H1 (cell line): ENCODE measurements around the gene HNRNPU. TPM values are rescaled to one million over a fixed set of nuclear protein-coding genes. Genes with fewer than 3 reads are reported as not detected.

Experiments
- CTCF ChIA-PET: fragments of 300-600 bp; sonication (Branson Sonifier 250); formaldehyde crosslinking; loops from one replicate; lab custom pipeline; 2021; ENCODE audit not compliant: partially characterized antibody; lab: Charles Lee
- POLR2A ChIA-PET: fragments of 300-600 bp; sonication (Branson Sonifier 250); formaldehyde crosslinking; loops from one replicate; lab custom pipeline; 2021; ENCODE audit warnings: inconsistent platforms; ENCODE audit not compliant: partially characterized antibody; lab: Charles Lee
- DNase-seq, 2 experiments: peaks; one replicate each; pipeline versions ENCODE4 v3.0.0 to v3.0.0-alpha.2; 2010 to 2022; ENCODE audit warnings: low spot score in 2 of 2, low read depth in 1 of 2, mixed read lengths in 1 of 2
- FAIRE-seq: peaks from 2 replicates; lab custom pipeline; 2011; peaks lifted over from hg19 to GRCh38; lab: Jason Lieb, UNC
- H2AFZ ChIP-seq: 2 replicates; pipeline ENCODE4 v1.8.1; 2012; ENCODE audit warnings: low read length, inconsistent platforms
- H2AK5ac ChIP-seq: 2 replicates; pipeline ENCODE4 v1.6.1; 2013; ENCODE audit warnings: low read depth, low read length
- H2BK120ac ChIP-seq: replicated peaks from 2 replicates; pipeline ENCODE3; 2013; ENCODE audit warnings: low read depth, low read length, inconsistent platforms
- H2BK12ac ChIP-seq: 2 replicates; pipeline ENCODE4 v1.6.1; 2013; ENCODE audit warnings: low read depth, low read length
- H2BK15ac ChIP-seq: 2 replicates; pipeline ENCODE4 v1.6.1; 2013; ENCODE audit warnings: low read length
- H2BK20ac ChIP-seq: 2 replicates; pipeline ENCODE4 v1.6.1; 2013; ENCODE audit warnings: low read length
- H2BK5ac ChIP-seq: 2 replicates; pipeline ENCODE4 v1.6.1; 2013; ENCODE audit warnings: low read depth, low read length
- H3K14ac ChIP-seq: 2 replicates; pipeline ENCODE4 v1.6.1; 2013; ENCODE audit warnings: inconsistent platforms; ENCODE audit not compliant: insufficient read length
- H3K18ac ChIP-seq: 2 replicates; pipeline ENCODE4 v1.6.1; 2013; ENCODE audit warnings: low read length; ENCODE audit errors: extremely low read depth
- H3K23ac ChIP-seq: 2 replicates; pipeline ENCODE4 v1.6.1; 2013; ENCODE audit warnings: inconsistent platforms; ENCODE audit not compliant: insufficient read length
- H3K23me2 ChIP-seq: 2 replicates; pipeline ENCODE4 v1.6.1; 2013; ENCODE audit warnings: low read depth, low read length
- H3K27ac ChIP-seq: 2 replicates; pipeline ENCODE4 v1.6.1; 2011; ENCODE audit warnings: low read depth, low read length, inconsistent platforms
- H3K27me3 ChIP-seq, 4 experiments: replicated peaks in 1 of 4; 1 replicate in 1 of 4; 2 replicates in 3 of 4; pipeline versions ENCODE4 v1.6.1 to v1.8.1; 2011 to 2013; ENCODE audit warnings: low read length in 3 of 4, mild to moderate bottlenecking in 3 of 4, inconsistent platforms in 2 of 4, mixed read lengths in 2 of 4, moderate library complexity in 1 of 4; ENCODE audit not compliant: control insufficient read depth in 3 of 4, insufficient read depth in 3 of 4; ENCODE audit errors: extremely low read depth in 1 of 4
- H3K36me3 ChIP-seq, 4 experiments: 2 replicates each; pipeline versions ENCODE4 v1.6.1 to v1.8.1; 2011 to 2013; ENCODE audit warnings: mild to moderate bottlenecking in 4 of 4, low read length in 3 of 4, moderate library complexity in 2 of 4, control low read depth in 1 of 4, inconsistent platforms in 1 of 4; ENCODE audit not compliant: insufficient read depth in 4 of 4, control insufficient read depth in 2 of 4
- H3K4ac ChIP-seq: replicated peaks from 2 replicates; pipeline ENCODE3; 2013; ENCODE audit warnings: low read length, low read depth, mixed read lengths, inconsistent platforms; ENCODE audit not compliant: insufficient read length
- H3K4me1 ChIP-seq, 4 experiments: replicated peaks in 1 of 4; 1 replicate in 1 of 4; 2 replicates in 3 of 4; pipeline versions ENCODE4 v1.6.1 to v1.8.1; 2011 to 2013; ENCODE audit warnings: low read length in 3 of 4, inconsistent platforms in 2 of 4, mixed read lengths in 1 of 4; ENCODE audit not compliant: insufficient read depth in 4 of 4, control insufficient read depth in 3 of 4
- H3K4me2 ChIP-seq, 2 experiments: 2 replicates each; pipeline versions ENCODE4 v1.6.1 to v1.8.1; 2011 to 2013; ENCODE audit warnings: low read depth in 2 of 2, low read length in 2 of 2, control low read depth in 1 of 2, inconsistent platforms in 1 of 2, mild to moderate bottlenecking in 1 of 2; ENCODE audit not compliant: insufficient read depth in 1 of 2
- H3K4me3 ChIP-seq, 4 experiments: fragments of 200-600, 300-600 bp in 1 of 4; sonication (generic), shearing (Covaris generic), sonication (Bioruptor Twin) in 1 of 4; 2 replicates each; pipeline versions ENCODE4 v1.5.1 to v1.8.1; 2011 to 2016; ENCODE audit warnings: low read length in 4 of 4, low read depth in 3 of 4, control low read depth in 2 of 4, inconsistent platforms in 2 of 4, mild to moderate bottlenecking in 2 of 4, mixed read lengths in 1 of 4, moderate library complexity in 1 of 4; ENCODE audit not compliant: insufficient read depth in 2 of 4; ENCODE audit errors: extremely low read depth in 1 of 4
- H3K56ac ChIP-seq: replicated peaks from 2 replicates; pipeline ENCODE3; 2013; ENCODE audit warnings: low read depth, mild to moderate bottlenecking, mixed read lengths, low read length, inconsistent platforms; ENCODE audit not compliant: insufficient read length
- H3K79me1 ChIP-seq: 2 replicates; pipeline ENCODE4 v1.6.1; 2013; ENCODE audit warnings: low read depth, low read length, control low read depth
- H3K79me2 ChIP-seq, 2 experiments: 2 replicates each; pipeline versions ENCODE4 v1.6.1 to v1.8.1; 2012 to 2013; ENCODE audit warnings: low read length in 2 of 2, mild to moderate bottlenecking in 2 of 2, inconsistent platforms in 1 of 2; ENCODE audit not compliant: insufficient read depth in 2 of 2, control insufficient read depth in 1 of 2
- H3K9ac ChIP-seq, 4 experiments: replicated peaks in 1 of 4; 1 replicate in 1 of 4; 2 replicates in 3 of 4; pipeline versions ENCODE4 v1.6.1 to v1.8.1; 2011 to 2013; ENCODE audit warnings: low read depth in 3 of 4, low read length in 3 of 4, control low read depth in 2 of 4, mild to moderate bottlenecking in 2 of 4, moderate library complexity in 2 of 4, inconsistent platforms in 1 of 4; ENCODE audit errors: extremely low read depth in 1 of 4
- H3K9me3 ChIP-seq, 2 experiments: 2 replicates each; pipeline versions ENCODE4 v1.6.1 to v1.8.1; 2012 to 2013; ENCODE audit warnings: mild to moderate bottlenecking in 2 of 2, moderate library complexity in 2 of 2, control low read depth in 1 of 2, inconsistent platforms in 1 of 2, low read depth in 1 of 2, low read length in 1 of 2, mixed read lengths in 1 of 2; ENCODE audit not compliant: insufficient read depth in 2 of 2
- H4K20me1 ChIP-seq, 2 experiments: replicated peaks in 1 of 2; 2 replicates each; pipeline versions ENCODE3 to v1.8.1; 2011 to 2013; ENCODE audit warnings: inconsistent platforms in 2 of 2, low read length in 2 of 2, mild to moderate bottlenecking in 1 of 2; ENCODE audit not compliant: insufficient read depth in 2 of 2, control insufficient read depth in 1 of 2
- H4K5ac ChIP-seq: 2 replicates; pipeline ENCODE4 v1.6.1; 2013; ENCODE audit warnings: low read length, low read depth, mixed read lengths, inconsistent platforms; ENCODE audit not compliant: insufficient read length
- H4K8ac ChIP-seq: 2 replicates; pipeline ENCODE4 v1.8.0; 2013; ENCODE audit warnings: mild to moderate bottlenecking, moderate library complexity, low read length, inconsistent platforms; ENCODE audit not compliant: insufficient read depth; ENCODE audit errors: extremely low read depth
- H4K91ac ChIP-seq: replicated peaks from 2 replicates; pipeline ENCODE3; 2013; ENCODE audit warnings: low read length, mixed read lengths, inconsistent platforms; ENCODE audit not compliant: insufficient read length
- JUND ChIP-seq: IDR thresholded peaks from 2 replicates; pipeline ENCODE4 v1.6.1; 2011; ENCODE audit warnings: mild to moderate bottlenecking, improper control_type of control experiment, low read length
- KDM1A ChIP-seq: fragments of 200-600, 300-600 bp; sonication (generic); IDR thresholded peaks from 2 replicates; pipeline ENCODE4 v1.7.1; 2016; ENCODE audit warnings: mild to moderate bottlenecking, low read length, borderline replicate concordance
- NANOG ChIP-seq: IDR thresholded peaks from 2 replicates; pipeline ENCODE4 v1.6.1; 2011; ENCODE audit warnings: low read length, low read depth, mild to moderate bottlenecking, inconsistent platforms; ENCODE audit not compliant: insufficient read depth, poor library complexity, severe bottlenecking
- RNF2 ChIP-seq: fragments of 200-900, 300-1000 bp; sonication (generic); IDR thresholded peaks from 2 replicates; pipeline ENCODE4 v1.7.1; 2016; ENCODE audit warnings: borderline replicate concordance, low read depth, mild to moderate bottlenecking, antibody characterized with exemption, low read length; ENCODE audit not compliant: poor library complexity, severe bottlenecking; ENCODE audit errors: missing control alignments
- RXRA ChIP-seq: IDR thresholded peaks from 2 replicates; pipeline ENCODE4 v1.6.1; 2011; ENCODE audit warnings: low read depth, mild to moderate bottlenecking, low read length, moderate library complexity; ENCODE audit not compliant: insufficient read depth
- SIN3A ChIP-seq, 2 experiments: IDR thresholded peaks in 1 of 2; conservative IDR thresholded peaks in 1 of 2; 2 replicates each; pipeline ENCODE4 v1.6.1; 2011 to 2012; ENCODE audit warnings: low read length in 2 of 2, improper control_type of control experiment in 1 of 2, low read depth in 1 of 2, mild to moderate bottlenecking in 1 of 2
- USF2 ChIP-seq: IDR thresholded peaks from 2 replicates; pipeline ENCODE4 v1.6.1; 2011; ENCODE audit warnings: low read length, improper control_type of control experiment
- WGBS, 2 experiments: shearing (Covaris generic) in 1 of 2; methylation state at CpG; one replicate each; pipeline versions ENCODE4 v1.1.6 to v1.1.7; 2013 to 2015; ENCODE audit warnings: low lambda C conversion rate in 2 of 2, mixed read lengths in 2 of 2, inconsistent platforms in 1 of 2, low coverage in 1 of 2, missing lambda C conversion rate in 1 of 2; ENCODE audit not compliant: insufficient replicate concordance in 2 of 2, insufficient coverage in 1 of 2, insufficient read length in 1 of 2; ENCODE audit errors: extremely low coverage in 1 of 2, missing lambda C conversion rate in 1 of 2; 5-methylcytosine and 5-hydroxymethylcytosine counted together
- polyA plus RNA-seq, 7 experiments: library from polyadenylated mRNA; depleted of rRNA in 3 of 7; stranded (reverse) in 5 of 7; unstranded in 2 of 7; fragments of >200 nt in 5 of 7; fragments of 200-250 nt in 2 of 7; gene quantifications; 1 replicate in 5 of 7; 2 replicates in 1 of 7; 4 replicates in 1 of 7; pipeline versions ENCODE4 v1.2.1 to v1.2.3, GENCODE V29; 2011 to 2013; ENCODE audit warnings: missing spikeins in 2 of 7, mixed read lengths in 2 of 7
- total RNA-seq: library from RNA; stranded (reverse); fragmentation: NEBNext Ultra II Directional; extraction: Animal tissue kit (Norgen Biotek cat#: 25700); gene quantifications from 2 replicates; pipeline ENCODE4 v1.2.1, GENCODE V29; 2021

HNRNPU gene
- total and polyA plus RNA-seq, 2 of the 8 experiments (the other 6 are each of a cell fraction or from before 2014, with no cell fraction given), result 95.6 to 606 TPM

GRCh38 chr1:244869950-244870349, 5.6 kb upstream of the HNRNPU start:
- Histone ChIP-seq H3K4ac (no peak overlapping the region), H4K8ac (no peak overlapping the region), H3K79me2 (peaks cover 0 to 5% of the 10 kb centered on the region in 2 experiments; a peak in 2 of 4 replicates), H3K56ac (no peak overlapping the region), H2BK12ac (no peak overlapping the region), H4K91ac (no peak overlapping the region), H3K23me2 (no peaks in the 10 kb centered on the region; the same call in 1 of the 2 replicates), H3K9ac (no peak overlapping the region), H2BK120ac (no peak overlapping the region), H3K14ac (no peak overlapping the region), H3K9me3 (no peaks in the 10 kb centered on the region), H2BK5ac (no peak overlapping the region), H4K20me1 (no peaks in the 10 kb centered on the region), H2AFZ (no peak overlapping the region), H3K27me3 (no peaks in the 10 kb centered on the region), H2BK20ac (no peak overlapping the region), H3K23ac (no peak overlapping the region), H2BK15ac (no peak overlapping the region), H3K36me3 (no peaks in the 10 kb centered on the region), H3K4me3 (no peak overlapping the region), H3K18ac (no peak overlapping the region), H2AK5ac (no peak overlapping the region), H3K79me1 (no peaks in the 10 kb centered on the region), H3K4me1 (peaks cover 0 to 4% (median 2%) of the 10 kb centered on the region in 4 experiments; a peak in 3 of 7 replicates), H3K27ac (no peak overlapping the region), H3K4me2 (no peak overlapping the region), H4K5ac (no peak overlapping the region)
- 91% methylated on average over 4 of the region's 4 CpGs; no CpG with 5 or more reads in 1 of the 2 experiments for WGBS, 2 experiments
- TF ChIP-seq NANOG (no peak), RXRA (no peak), USF2 (no peak), SIN3A (conservative IDR thresholded peaks at IDR 0.05 in 1 of 2, IDR thresholded peaks at IDR 0.05 in 1 of 2; ENCODE audit: low read depth in 1 of 2, low read length in 2 of 2) (no peak), RNF2 (no peak), JUND (no peak), KDM1A (no peak)
- POLR2A ChIA-PET, result interaction anchor here (13.0 to 29.6 kb wide), 3 partner anchors 6 to 35 kb away, joined by 102 to 677 read pairs (median 324); partner anchors contain the start of genes COX20 and HNRNPU
- DNase-seq, result no peak
- CTCF ChIA-PET, result interaction anchor here (0.6 to 1.4 kb wide), 4 partner anchors 69 to 205 kb away, joined by 3 to 5 read pairs (median 3); no protein-coding TSS in a partner anchor
- FAIRE-seq, result no peak
